HG03439 (cell line): ENCODE results near the gene WDR70.
A peak's percentile ranks its signal among the peaks of the same experiment; 100 is the strongest.

ENCODE experiments used
- ATAC-seq: cut with Tn5 transposase; IDR thresholded peaks from one replicate; pipeline ENCODE4 v1.9.1; 2021; ENCODE audit warnings: mild to moderate bottlenecking, moderate library complexity; ENCODE audit not compliant: unreplicated experiment

The WDR70 gene

GRCh38 chr5:37717613-37718431 is 338.7 kb downstream of the WDR70 start:
- ATAC-seq: no peak

GRCh38 chr5:37720550-37720952 is 341.4 kb downstream of the WDR70 start:
- ATAC-seq: no peak

DNA sequence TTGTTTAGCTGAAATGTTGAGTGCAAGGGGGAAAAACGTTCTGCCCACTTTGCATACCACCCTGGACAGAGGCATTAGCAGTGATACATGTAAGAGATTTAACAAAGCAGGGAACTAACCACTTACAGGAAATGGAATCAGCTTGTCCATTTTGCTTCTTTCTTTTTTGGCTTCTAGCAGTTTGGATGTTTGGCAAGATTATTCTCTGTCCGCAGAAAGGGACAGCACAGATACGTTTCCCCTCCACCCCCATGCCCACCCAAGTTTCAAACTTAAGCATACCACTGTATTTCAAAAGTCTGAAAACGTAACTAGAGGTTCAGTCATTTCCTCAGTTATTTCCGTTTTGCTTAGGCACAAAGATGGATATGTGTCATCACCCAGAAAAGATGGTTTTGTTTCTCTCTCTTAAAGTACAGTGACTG is 342.3 kb downstream of the WDR70 start:
- ATAC-seq: peak; percentile 70

GRCh38 chr5:37722236-37723161 is 343.4 kb downstream of the WDR70 start:
- peak; percentile 71 for ATAC-seq

DNA sequence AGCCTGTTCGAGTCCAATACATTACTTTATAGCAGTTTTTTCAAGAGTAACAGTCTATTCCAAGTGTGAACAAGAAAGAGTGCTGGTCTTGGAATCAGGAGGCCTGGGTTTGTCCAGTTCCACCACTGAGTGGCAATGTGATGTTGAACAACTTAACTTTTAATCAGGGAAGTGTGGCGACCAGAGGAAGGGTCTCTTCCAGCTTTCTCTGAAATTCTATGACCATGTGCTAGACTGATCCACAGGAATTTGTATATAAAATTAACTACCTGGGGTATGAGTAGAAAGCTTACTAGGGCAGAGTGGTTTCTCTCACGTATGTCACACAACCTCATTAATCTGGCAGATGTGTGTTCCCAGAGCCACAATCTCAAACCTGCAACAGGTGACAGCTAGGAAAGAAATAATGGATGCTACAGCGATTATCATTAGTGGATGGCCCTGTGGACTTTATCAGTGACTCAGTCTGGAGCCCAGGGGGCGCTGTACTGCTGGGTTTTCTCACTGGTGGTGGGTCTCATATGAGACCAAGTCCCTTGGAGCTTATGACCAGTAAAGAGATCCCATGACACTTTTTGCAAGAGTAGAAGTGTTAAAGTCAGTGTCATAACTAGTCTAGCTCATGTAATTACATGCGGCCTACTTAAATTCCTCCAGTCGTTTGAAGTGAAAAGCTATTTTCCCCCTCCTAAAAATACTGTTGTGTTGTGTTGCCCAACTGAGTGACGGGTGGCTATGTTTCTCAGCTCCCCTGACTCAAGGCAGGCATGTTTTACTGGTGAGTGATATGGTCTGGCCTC is 344.2 kb downstream of the WDR70 start:
- ATAC-seq: no peak

GRCh38 chr5:37724395-37725125 is 345.4 kb downstream of the WDR70 start:
- ATAC-seq: no peak

- ATAC-seq: no peak
Measured at GRCh38 chr5:37725185-37725584, 346.1 kb downstream of the WDR70 start.

- ATAC-seq: no peak
Measured at GRCh38 chr5:37727238-37727637, 348.1 kb downstream of the WDR70 start.

DNA sequence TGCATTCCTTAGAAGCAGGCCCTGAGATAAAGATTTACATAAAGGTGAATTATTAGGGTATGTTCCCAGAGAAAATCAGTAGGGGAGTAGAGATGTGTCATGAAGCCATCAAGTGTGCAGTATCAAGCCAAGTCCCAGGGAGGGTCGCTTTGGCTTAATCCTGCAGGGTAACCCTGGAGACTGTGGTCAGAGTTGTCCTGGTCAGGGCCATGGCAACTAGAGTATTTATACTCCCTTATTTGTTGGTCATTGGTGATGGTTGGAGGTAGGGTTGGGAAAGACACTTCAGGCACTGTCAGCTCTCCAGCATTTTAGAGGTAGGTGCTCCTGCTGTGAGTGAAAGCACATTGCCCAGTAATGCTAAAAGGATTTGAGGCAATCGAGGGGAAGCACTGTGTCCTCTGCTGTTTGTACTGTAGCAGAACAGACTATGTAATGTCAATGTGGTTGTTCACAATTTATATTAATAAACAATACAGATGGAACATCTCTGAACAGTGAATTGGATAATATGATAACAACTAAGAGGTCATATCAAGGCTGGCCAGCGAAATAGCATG is 351.9 kb downstream of the WDR70 start:
- no peak for ATAC-seq

GRCh38 chr5:37734114-37734513 is 355.0 kb downstream of the WDR70 start:
- ATAC-seq: no peak

DNA sequence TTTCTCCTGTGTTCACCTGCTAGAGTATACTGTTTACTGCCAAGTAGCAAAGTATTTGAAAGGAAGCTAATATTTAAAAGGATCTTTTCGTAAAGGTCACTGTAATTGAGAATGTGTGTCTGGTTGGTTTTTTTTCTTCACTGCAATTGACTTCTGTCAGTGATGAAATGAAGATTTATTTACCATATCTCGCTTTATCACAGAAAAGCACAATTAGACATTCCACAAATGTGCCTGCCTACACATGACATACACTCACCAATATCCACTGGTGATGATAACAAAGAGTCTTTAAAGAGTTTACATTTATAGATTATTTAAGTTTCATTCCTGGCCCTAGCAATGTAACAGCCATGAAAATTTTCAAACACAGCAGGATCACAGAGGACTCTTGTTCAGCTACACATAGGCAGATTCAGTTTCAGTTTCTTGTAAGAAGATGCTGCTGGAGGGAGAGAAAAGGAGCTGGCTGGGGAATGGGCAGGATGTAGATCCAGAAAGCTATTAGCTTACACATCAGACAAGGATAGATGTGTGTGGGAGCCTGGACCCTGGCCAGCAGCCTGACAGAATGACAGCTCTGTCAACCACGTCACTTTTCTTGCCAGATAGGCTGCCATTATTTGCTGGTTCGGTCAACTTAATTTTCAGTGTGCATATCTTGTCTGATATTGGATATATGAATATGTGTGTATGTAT is 356.7 kb downstream of the WDR70 start:
- ATAC-seq: no peak

DNA sequence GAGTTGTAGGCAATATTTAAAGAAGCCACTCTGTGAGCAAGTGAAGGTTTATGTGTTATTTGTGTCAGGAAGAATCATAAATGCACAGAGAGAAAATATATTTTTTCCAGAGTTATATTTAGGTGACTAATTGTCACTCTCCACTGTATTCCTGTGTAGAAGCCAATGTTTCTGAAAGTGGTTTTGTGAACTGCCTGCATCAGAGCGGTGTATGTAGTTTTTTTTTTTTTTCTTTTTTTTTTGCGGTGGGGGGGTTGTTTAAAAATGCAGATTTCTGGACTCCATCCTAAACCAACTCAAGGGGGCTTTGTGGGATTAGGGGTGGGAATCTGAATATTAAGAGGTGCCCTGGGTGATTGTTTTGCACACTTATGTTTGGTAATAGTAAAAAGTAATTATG is 357.3 kb downstream of the WDR70 start:
- no peak for ATAC-seq

- ATAC-seq: no peak
Measured at GRCh38 chr5:37737326-37738056, 358.4 kb downstream of the WDR70 start.

- peak; percentile 90 for ATAC-seq
Measured at GRCh38 chr5:37738057-37738691, 359.1 kb downstream of the WDR70 start.

GRCh38 chr5:37738865-37739488 is 359.9 kb downstream of the WDR70 start:
- ATAC-seq: no peak

GRCh38 chr5:37739817-37740261 is 360.7 kb downstream of the WDR70 start:
- ATAC-seq: no peak

DNA sequence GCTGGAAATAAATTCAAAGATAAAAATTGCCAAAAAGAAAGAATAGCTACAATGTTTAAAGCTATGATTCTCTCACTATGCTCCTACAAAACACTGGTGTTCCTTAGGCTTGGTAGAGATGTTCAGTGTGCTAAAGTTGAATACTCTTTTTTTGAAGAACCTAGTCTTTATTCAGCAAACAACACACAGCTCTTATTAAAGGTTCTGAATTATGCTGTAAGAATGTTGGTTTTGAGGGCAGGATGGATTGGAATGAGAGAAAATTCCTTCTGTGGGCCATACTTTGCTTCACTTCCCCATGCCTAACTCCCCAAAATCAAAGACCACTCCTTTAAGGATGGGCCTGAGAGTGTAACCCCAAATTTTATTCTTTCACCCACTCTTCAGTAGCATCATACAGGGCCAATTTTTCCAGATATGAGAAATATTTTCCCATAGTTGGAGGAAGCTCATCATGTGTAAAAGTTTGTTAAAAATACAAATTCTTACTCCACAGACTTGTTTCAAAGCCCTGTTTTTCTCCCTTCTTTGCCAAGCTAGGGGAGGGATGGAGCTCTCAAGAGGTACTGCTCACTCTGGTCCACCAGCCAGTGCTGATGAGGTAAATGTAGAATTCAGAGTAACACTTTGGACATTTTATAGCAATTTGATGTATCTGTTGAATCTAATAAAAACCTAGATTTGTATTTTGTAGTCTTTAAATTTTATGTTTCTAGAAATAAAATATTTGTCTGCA is 361.4 kb downstream of the WDR70 start:
- ATAC-seq: no peak
